Stimulated activated CD4-positive, alpha-beta T cell treated with anti-CD3 and anti-CD28 coated beads, Interleukin-1b, Interleukin-23, amount 100 ng/mL, for 1 hour (primary cell): ENCODE measurements around the gene SLC17A6.

Source experiments
- DNase-seq, 2 donors: peaks; one replicate each; pipeline ENCODE4 v3.0.0-alpha.2; 2020; ENCODE audit warnings: low read depth in 2 of 2

The SLC17A6 gene

GRCh38 chr11:22337596-22338485 is at the start of gene SLC17A6:
Gene SLC17A6, plus strand, starts transcription at chr11:22338381. Its CDS starts 153 bp downstream, at chr11:22338534.
- no peak for DNase-seq

- DNase-seq = no peak
These were observed 35.8 kb upstream of the SLC17A6 start for GRCh38 chr11:22302368-22302767.

GRCh38 chr11:22304337-22304961 is 33.7 kb upstream of the SLC17A6 start:
- no peak for DNase-seq

GRCh38 chr11:22317656-22318055 is 20.5 kb upstream of the SLC17A6 start:
- DNase-seq = no peak

GRCh38 chr11:22331771-22332170 is 6.4 kb upstream of the SLC17A6 start:
- DNase-seq = no peak

- DNase-seq = no peak
These were observed 1.6 kb upstream of the SLC17A6 start for GRCh38 chr11:22336587-22336986.

GRCh38 chr11:22339611-22340010 is 1.4 kb downstream of the SLC17A6 start:
- DNase-seq = no peak

- no peak for DNase-seq
These were observed 2.1 kb downstream of the SLC17A6 start for GRCh38 chr11:22340235-22340634.

- no peak for DNase-seq
These were observed 2.8 kb downstream of the SLC17A6 start for GRCh38 chr11:22340701-22341587.

GRCh38 chr11:22341588-22341931 is 3.4 kb downstream of the SLC17A6 start:
- no peak for DNase-seq

GRCh38 chr11:22342211-22343031 is 4.2 kb downstream of the SLC17A6 start:
- DNase-seq = no peak

GRCh38 chr11:22343032-22343324 is 4.8 kb downstream of the SLC17A6 start:
- no peak for DNase-seq

- no peak for DNase-seq
These were observed 5.3 kb downstream of the SLC17A6 start for GRCh38 chr11:22343371-22344032.

- no peak for DNase-seq
These were observed 5.9 kb downstream of the SLC17A6 start for GRCh38 chr11:22344081-22344480.

GRCh38 chr11:22346282-22346681 is 8.1 kb downstream of the SLC17A6 start:
- DNase-seq = no peak

GRCh38 chr11:22347857-22348487 is 9.8 kb downstream of the SLC17A6 start:
- DNase-seq = no peak

- no peak for DNase-seq
These were observed 11.3 kb downstream of the SLC17A6 start for GRCh38 chr11:22349491-22349890.

- DNase-seq = no peak
These were observed 21.1 kb downstream of the SLC17A6 start for GRCh38 chr11:22359295-22359694.

- no peak for DNase-seq
These were observed 33.0 kb downstream of the SLC17A6 start for GRCh38 chr11:22371160-22371559.

GRCh38 chr11:22387126-22387525 is 48.9 kb downstream of the SLC17A6 start:
- no peak for DNase-seq
